ENCODE measurements around the gene ARMC8. TPM values are rescaled to one million over a fixed set of nuclear protein-coding genes. Genes with fewer than 3 reads are reported as not detected.
A peak's percentile ranks its signal among the peaks of the same experiment; 100 is the strongest.

ARMC8 gene
- total RNA-seq, 1 experiment from 2014 or later: 32.4 TPM

DNA sequence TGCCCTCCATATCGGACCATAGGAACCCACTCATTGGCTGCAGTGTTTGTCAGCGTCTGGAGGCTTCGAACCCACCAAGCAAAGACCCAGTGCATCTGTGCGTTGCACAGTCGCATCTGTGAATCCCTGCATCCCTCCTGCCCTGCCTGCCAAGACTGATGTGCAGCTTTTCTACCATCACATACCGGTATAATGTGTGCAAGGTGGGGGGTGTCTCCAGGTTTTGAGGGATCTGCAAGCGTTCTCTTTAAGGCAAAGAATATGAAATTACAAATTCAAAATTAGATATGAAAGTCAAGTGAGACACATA is 142.8 kb downstream of the ARMC8 start:
- Histone ChIP-seq H3K4me2 (peak overlapping the region; percentile 97), H3K4me1 (replicated peaks; ENCODE audit: insufficient read depth) (peaks cover 7% of the 10 kb centered on the region), H3K27ac (no peak overlapping the region), H4K20me1 (ENCODE audit: insufficient read depth) (no peaks in the 10 kb centered on the region), H3F3A (ENCODE audit: insufficient read depth, low read depth) (peaks cover 10% of the 10 kb centered on the region; the same call in 1 of the 2 replicates), H3K4me3 (peak overlapping the region; percentile 78), H3K9me2 (ENCODE audit: insufficient read depth) (no peaks in the 10 kb centered on the region), H3K9me3 (ENCODE audit: insufficient read depth, low read depth) (no peaks in the 10 kb centered on the region), H2AFZ (peak overlapping the region; percentile 92), H3K79me2 (ENCODE audit: low read depth) (no peaks in the 10 kb centered on the region), H3K27me3 (ENCODE audit: insufficient read depth, low read depth) (peaks cover 3% of the 10 kb centered on the region; the same call in 1 of the 2 replicates), H3K36me3 (ENCODE audit: low read depth) (no peaks in the 10 kb centered on the region)
- BruUV-seq (replicated peaks): no TSS peak
- ChIA-PET CTCF (no interaction called here), POLR2A (ENCODE audit: unreplicated experiment) (no interaction called here)
- intact Hi-C loops (cut with micrococcal nuclease; ENCODE audit: unreplicated experiment): loop anchor here (2.0 to 10.0 kb wide), 5 partner anchors 87 to 985 kb away; no protein-coding TSS in a partner anchor
- TF ChIP-seq, protein P1, sequence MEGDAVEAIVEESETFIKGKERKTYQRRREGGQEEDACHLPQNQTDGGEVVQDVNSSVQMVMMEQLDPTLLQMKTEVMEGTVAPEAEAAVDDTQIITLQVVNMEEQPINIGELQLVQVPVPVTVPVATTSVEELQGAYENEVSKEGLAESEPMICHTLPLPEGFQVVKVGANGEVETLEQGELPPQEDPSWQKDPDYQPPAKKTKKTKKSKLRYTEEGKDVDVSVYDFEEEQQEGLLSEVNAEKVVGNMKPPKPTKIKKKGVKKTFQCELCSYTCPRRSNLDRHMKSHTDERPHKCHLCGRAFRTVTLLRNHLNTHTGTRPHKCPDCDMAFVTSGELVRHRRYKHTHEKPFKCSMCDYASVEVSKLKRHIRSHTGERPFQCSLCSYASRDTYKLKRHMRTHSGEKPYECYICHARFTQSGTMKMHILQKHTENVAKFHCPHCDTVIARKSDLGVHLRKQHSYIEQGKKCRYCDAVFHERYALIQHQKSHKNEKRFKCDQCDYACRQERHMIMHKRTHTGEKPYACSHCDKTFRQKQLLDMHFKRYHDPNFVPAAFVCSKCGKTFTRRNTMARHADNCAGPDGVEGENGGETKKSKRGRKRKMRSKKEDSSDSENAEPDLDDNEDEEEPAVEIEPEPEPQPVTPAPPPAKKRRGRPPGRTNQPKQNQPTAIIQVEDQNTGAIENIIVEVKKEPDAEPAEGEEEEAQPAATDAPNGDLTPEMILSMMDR (conservative IDR thresholded peaks at IDR 0.05): no peak
- no peak for TF ChIP-seq EZH2 (IDR thresholded peaks at IDR 0.05; ENCODE audit: low read depth)
- no peak for DNase-seq

DNA sequence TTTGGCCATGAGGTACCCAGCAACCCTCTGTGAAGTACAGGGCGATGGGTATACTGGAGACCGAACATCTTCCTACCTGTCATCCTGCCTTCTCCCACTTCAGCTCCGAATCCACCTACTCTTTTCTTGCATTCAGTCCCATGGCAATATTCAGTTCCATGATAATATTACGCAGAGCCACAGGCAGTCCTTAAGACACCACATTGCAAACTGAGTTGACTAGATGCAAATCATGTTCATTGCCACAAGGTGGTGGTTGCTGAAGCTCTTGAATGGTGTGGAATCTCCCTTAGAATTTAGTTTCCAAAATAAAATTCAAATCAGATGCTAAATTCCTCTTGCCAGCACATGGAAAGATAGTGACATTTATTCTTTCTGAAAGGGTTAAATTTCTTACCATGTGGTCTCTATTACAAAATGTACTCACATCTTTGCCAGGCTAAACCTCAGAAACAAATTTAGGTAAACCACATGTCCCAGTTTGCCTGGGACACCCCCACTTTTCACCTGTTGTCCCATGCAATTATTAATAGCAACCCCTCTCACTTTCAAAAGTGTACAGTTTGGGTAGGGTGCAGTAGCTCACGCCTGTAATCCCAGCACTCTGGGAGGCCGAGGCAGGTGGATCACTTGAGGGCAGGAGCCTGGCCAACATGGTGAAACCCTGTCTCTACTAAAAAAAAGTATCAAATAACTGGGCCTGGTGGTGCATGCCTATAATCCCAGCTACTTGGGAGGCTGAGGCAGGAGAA is 144.2 kb downstream of the ARMC8 start:
- Histone ChIP-seq H3K4me2 (no peak overlapping the region), H3K27ac (no peak overlapping the region), H2AFZ (no peak overlapping the region), H3K9me2 (ENCODE audit: insufficient read depth) (no peaks in the 10 kb centered on the region), H3F3A (ENCODE audit: insufficient read depth, low read depth) (peaks cover 10% of the 10 kb centered on the region; the same call in 1 of the 2 replicates), H3K36me3 (ENCODE audit: low read depth) (no peaks in the 10 kb centered on the region), H3K9me3 (ENCODE audit: insufficient read depth, low read depth) (no peaks in the 10 kb centered on the region), H4K20me1 (ENCODE audit: insufficient read depth) (no peaks in the 10 kb centered on the region), H3K79me2 (ENCODE audit: low read depth) (no peaks in the 10 kb centered on the region), H3K27me3 (ENCODE audit: insufficient read depth, low read depth) (peaks cover 7% of the 10 kb centered on the region), H3K4me1 (replicated peaks; ENCODE audit: insufficient read depth) (peaks cover 7% of the 10 kb centered on the region), H3K4me3 (no peak overlapping the region)
- CTCF ChIA-PET: interaction anchor here (0.7 to 1.2 kb wide), 2 partner anchors 151 to 585 kb away, joined by 3 to 4 read pairs; no protein-coding TSS in a partner anchor
- POLR2A ChIA-PET (ENCODE audit: unreplicated experiment): no interaction called here
- intact Hi-C loops (cut with micrococcal nuclease; ENCODE audit: unreplicated experiment): loop anchor here (10.0 kb wide), 2 partner anchors 353 to 983 kb away; no protein-coding TSS in a partner anchor
- no peak for DNase-seq
- TF ChIP-seq EZH2 (IDR thresholded peaks at IDR 0.05; ENCODE audit: low read depth): no peak
- TF ChIP-seq, protein P1 (conservative IDR thresholded peaks at IDR 0.05): no peak
- BruUV-seq (replicated peaks): no TSS peak

DNA sequence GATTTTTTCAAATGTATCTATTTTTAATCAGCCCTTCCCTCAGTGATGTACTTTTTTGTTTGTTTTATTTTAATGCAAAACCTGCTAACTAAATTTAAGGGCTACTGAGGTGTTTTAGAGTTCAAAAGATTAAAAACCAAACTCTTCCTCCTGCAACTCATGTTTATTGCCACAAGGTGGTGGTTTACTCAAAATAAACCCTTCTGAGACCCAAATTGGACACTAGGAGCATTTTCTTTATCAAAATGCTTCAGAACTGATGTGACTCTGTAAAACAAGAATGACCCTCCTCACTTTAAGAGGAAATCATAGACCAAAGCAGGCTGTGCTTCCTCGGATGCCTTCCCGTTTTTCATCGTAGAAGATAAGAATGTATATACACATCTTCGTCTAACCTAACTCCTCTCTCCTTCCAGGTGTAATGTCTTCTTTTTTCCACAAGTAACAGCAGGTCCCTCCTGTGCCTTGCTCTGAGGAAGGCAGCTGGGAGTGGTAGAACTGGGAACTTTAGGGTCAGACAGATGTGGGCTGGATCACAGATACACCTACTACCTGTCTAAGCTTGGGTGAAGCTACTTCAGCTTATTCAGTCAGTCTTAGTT is 145.5 kb downstream of the ARMC8 start:
- POLR2A ChIA-PET (ENCODE audit: unreplicated experiment): no interaction called here
- intact Hi-C loops (cut with micrococcal nuclease; ENCODE audit: unreplicated experiment): loop anchor here (1.0 to 10.0 kb wide), 4 partner anchors 260 to 982 kb away; no protein-coding TSS in a partner anchor

More for the DNA sequence above, 145.5 kb downstream of the ARMC8 start:
- Histone ChIP-seq H3K4me2 (no peak overlapping the region), H3K9me3 (ENCODE audit: insufficient read depth, low read depth) (no peaks in the 10 kb centered on the region), H3F3A (ENCODE audit: insufficient read depth, low read depth) (peaks cover 10% of the 10 kb centered on the region; the same call in 1 of the 2 replicates), H2AFZ (no peak overlapping the region), H3K27ac (no peak overlapping the region), H3K27me3 (ENCODE audit: insufficient read depth, low read depth) (peaks cover 7% of the 10 kb centered on the region), H3K4me3 (no peak overlapping the region), H3K36me3 (ENCODE audit: low read depth) (no peaks in the 10 kb centered on the region), H4K20me1 (ENCODE audit: insufficient read depth) (no peaks in the 10 kb centered on the region), H3K4me1 (replicated peaks; ENCODE audit: insufficient read depth) (peaks cover 7% of the 10 kb centered on the region), H3K9me2 (ENCODE audit: insufficient read depth) (no peaks in the 10 kb centered on the region), H3K79me2 (ENCODE audit: low read depth) (no peaks in the 10 kb centered on the region)
- CTCF ChIA-PET: interaction anchor here (0.5 to 0.7 kb wide), 2 partner anchors 82 to 115 kb away, joined by 3 to 10 read pairs; no protein-coding TSS in a partner anchor
- no peak for TF ChIP-seq EZH2 (IDR thresholded peaks at IDR 0.05; ENCODE audit: low read depth)
- TF ChIP-seq, protein P1 (conservative IDR thresholded peaks at IDR 0.05): peak; percentile 80
- DNase-seq: no peak
- no TSS peak for BruUV-seq (replicated peaks)

All from PC-9 (cell line).